Skeletal muscle cell (primary cell): ENCODE measurements around the gene ANTXR1.

ENCODE experiments used
- DNase-seq: peaks from one replicate; pipeline ENCODE4 v3.0.0-alpha.2; 2010; ENCODE audit warnings: low read depth
- H3K4me3 ChIP-seq: 2 replicates; pipeline ENCODE4 v1.5.1; 2011; ENCODE audit warnings: low read depth, mild to moderate bottlenecking, control low read depth, low read length, moderate library complexity

The ANTXR1 gene

GRCh38 chr2:68997401-68997800, 15.6 kb upstream of the ANTXR1 start:
- DNase-seq, result no peak

GRCh38 chr2:69001879-69002278, 11.1 kb upstream of the ANTXR1 start:
- no peak overlapping the region for H3K4me3 ChIP-seq
- DNase-seq, result no peak

More at GRCh38 chr2:68997401-68997800, 15.6 kb upstream of the ANTXR1 start:
- H3K4me3 ChIP-seq, result no peak overlapping the region

- no peak for DNase-seq
- H3K4me3 ChIP-seq, result no peak overlapping the region
Observed at GRCh38 chr2:69003731-69004130, 9.2 kb upstream of the ANTXR1 start.

GRCh38 chr2:69007169-69007568, 5.8 kb upstream of the ANTXR1 start:
- DNase-seq, result no peak

GRCh38 chr2:69007603-69008002, 5.4 kb upstream of the ANTXR1 start:
- H3K4me3 ChIP-seq, result no peak overlapping the region
- DNase-seq, result no peak

More at GRCh38 chr2:69007169-69007568, 5.8 kb upstream of the ANTXR1 start:
- H3K4me3 ChIP-seq, result no peak overlapping the region

- no peak overlapping the region for H3K4me3 ChIP-seq
- no peak for DNase-seq
Observed at GRCh38 chr2:69010437-69011194, 2.4 kb upstream of the ANTXR1 start.

GRCh38 chr2:69011611-69012157, 1.3 kb upstream of the ANTXR1 start:
- H3K4me3 ChIP-seq, result no peak overlapping the region
- DNase-seq, result no peak

- H3K4me3 ChIP-seq, result peak overlapping the region; percentile 96
- DNase-seq, result no peak
Observed at GRCh38 chr2:69012310-69013141, 453 bp upstream of the ANTXR1 start.

- peak overlapping the region; percentile 96 for H3K4me3 ChIP-seq
- no peak for DNase-seq
Observed at GRCh38 chr2:69013840-69014821, 1.2 kb downstream of the ANTXR1 start.

- DNase-seq, result no peak
Observed at GRCh38 chr2:69017080-69017479, 4.1 kb downstream of the ANTXR1 start.

GRCh38 chr2:69017835-69018234, 4.9 kb downstream of the ANTXR1 start:
- DNase-seq, result no peak
- H3K4me3 ChIP-seq, result no peak overlapping the region

More at GRCh38 chr2:69017080-69017479, 4.1 kb downstream of the ANTXR1 start:
- H3K4me3 ChIP-seq, result no peak overlapping the region

GRCh38 chr2:69018678-69019095, 5.7 kb downstream of the ANTXR1 start:
- H3K4me3 ChIP-seq, result no peak overlapping the region
- no peak for DNase-seq

GRCh38 chr2:69020496-69021426, 7.8 kb downstream of the ANTXR1 start:
- no peak for DNase-seq
- H3K4me3 ChIP-seq, result no peak overlapping the region

GRCh38 chr2:69021727-69022126, 8.7 kb downstream of the ANTXR1 start:
- no peak overlapping the region for H3K4me3 ChIP-seq
- no peak for DNase-seq

GRCh38 chr2:69022548-69022947, 9.6 kb downstream of the ANTXR1 start:
- no peak for DNase-seq
- H3K4me3 ChIP-seq, result no peak overlapping the region

- H3K4me3 ChIP-seq, result no peak overlapping the region
- DNase-seq, result no peak
Observed at GRCh38 chr2:69023236-69023635, 10.3 kb downstream of the ANTXR1 start.

GRCh38 chr2:69026026-69026425, 13.0 kb downstream of the ANTXR1 start:
- no peak overlapping the region for H3K4me3 ChIP-seq
- DNase-seq, result no peak
